ENCODE data around the gene GH1.
"Not testable (repeated sequence)": the region's sequence is repeated elsewhere in the genome, so short reads cannot be mapped to it uniquely, and the experiment has no call there.

GH1 gene

GRCh38 chr17:63918789-63919305 is at the start of gene GH1:
GH1 (minus strand) TSS chr17:63918839; CDS start chr17:63918776, 63 bp downstream.
- DNase-seq, result not testable (repeated sequence)

GRCh38 chr17:63967953-63968352 is 49.3 kb upstream of the GH1 start:
- no peak for DNase-seq

GRCh38 chr17:63966646-63967264 is 48.1 kb upstream of the GH1 start:
- peak in 1 of 2 donors; percentile 31 for DNase-seq

GRCh38 chr17:63963123-63963522 is 44.5 kb upstream of the GH1 start:
- DNase-seq, result no peak

GRCh38 chr17:63962298-63962744 is 43.7 kb upstream of the GH1 start:
- DNase-seq, result no peak

- DNase-seq, result peak; percentile 55 to 69
These were observed 42.9 kb upstream of the GH1 start for GRCh38 chr17:63961355-63962212.

GRCh38 chr17:63960430-63960829 is 41.8 kb upstream of the GH1 start:
- DNase-seq, result no peak

- no peak for DNase-seq
These were observed 41.4 kb upstream of the GH1 start for GRCh38 chr17:63960006-63960405.

GRCh38 chr17:63956296-63956920 is 37.8 kb upstream of the GH1 start:
- no peak for DNase-seq

- no peak for DNase-seq
These were observed 37.2 kb upstream of the GH1 start for GRCh38 chr17:63955791-63956190.

- DNase-seq, result no peak
These were observed 36.6 kb upstream of the GH1 start for GRCh38 chr17:63955232-63955631.

GRCh38 chr17:63954402-63955063 is 35.9 kb upstream of the GH1 start:
- DNase-seq, result peak; percentile 45 to 50

GRCh38 chr17:63950940-63951907 is 32.6 kb upstream of the GH1 start:
- DNase-seq, result peak; percentile 54 to 58

GRCh38 chr17:63949576-63950250 is 31.1 kb upstream of the GH1 start:
- DNase-seq, result no peak

- no peak for DNase-seq
These were observed 29.9 kb upstream of the GH1 start for GRCh38 chr17:63948521-63948920.

- no peak for DNase-seq
These were observed 29.2 kb upstream of the GH1 start for GRCh38 chr17:63947711-63948330.

GRCh38 chr17:63946440-63947363 is 28.1 kb upstream of the GH1 start:
- DNase-seq, result peak; percentile 61 to 68

GRCh38 chr17:63945784-63946439 is 27.3 kb upstream of the GH1 start:
- DNase-seq, result no peak
